COLO829 (cell line): Measurements from ENCODE around the gene CHKA.

Source experiments
- DNase-seq: peaks from one replicate; pipeline ENCODE4 v3.0.0; 2012; ENCODE audit warnings: low spot score

The CHKA gene

GRCh38 chr11:68071281-68072048 is 49.7 kb downstream of the CHKA start:
- no peak for DNase-seq

- no peak for DNase-seq
Observed at GRCh38 chr11:68067991-68068390, 53.2 kb downstream of the CHKA start.

- no peak for DNase-seq
Observed at GRCh38 chr11:68066742-68067141, 54.4 kb downstream of the CHKA start.

- DNase-seq = no peak
Observed at GRCh38 chr11:68065841-68066240, 55.3 kb downstream of the CHKA start.

- no peak for DNase-seq
Observed at GRCh38 chr11:68064926-68065325, 56.3 kb downstream of the CHKA start.

GRCh38 chr11:68061508-68061907 is 59.7 kb downstream of the CHKA start:
- no peak for DNase-seq

- DNase-seq = no peak
Observed at GRCh38 chr11:68057807-68058206, 63.4 kb downstream of the CHKA start.

GRCh38 chr11:68056317-68057285 is 64.6 kb downstream of the CHKA start:
- no peak for DNase-seq

- DNase-seq = no peak
Observed at GRCh38 chr11:68053981-68054812, 67.0 kb downstream of the CHKA start.

GRCh38 chr11:68053117-68053516 is 68.1 kb downstream of the CHKA start:
- DNase-seq = no peak

GRCh38 chr11:68052137-68052873 is 68.9 kb downstream of the CHKA start:
- DNase-seq = no peak

GRCh38 chr11:68051191-68052136 is 69.7 kb downstream of the CHKA start:
- no peak for DNase-seq

- no peak for DNase-seq
Observed at GRCh38 chr11:68050371-68050841, 70.8 kb downstream of the CHKA start.

GRCh38 chr11:68049509-68050370 is 71.4 kb downstream of the CHKA start:
- no peak for DNase-seq

- no peak for DNase-seq
Observed at GRCh38 chr11:68048681-68049508, 72.3 kb downstream of the CHKA start.

GRCh38 chr11:68047437-68048290 is 73.5 kb downstream of the CHKA start:
- DNase-seq = no peak

- no peak for DNase-seq
Observed at GRCh38 chr11:68044898-68045351, 76.3 kb downstream of the CHKA start.
